ENCODE data around the gene EIF3D.

DNA sequence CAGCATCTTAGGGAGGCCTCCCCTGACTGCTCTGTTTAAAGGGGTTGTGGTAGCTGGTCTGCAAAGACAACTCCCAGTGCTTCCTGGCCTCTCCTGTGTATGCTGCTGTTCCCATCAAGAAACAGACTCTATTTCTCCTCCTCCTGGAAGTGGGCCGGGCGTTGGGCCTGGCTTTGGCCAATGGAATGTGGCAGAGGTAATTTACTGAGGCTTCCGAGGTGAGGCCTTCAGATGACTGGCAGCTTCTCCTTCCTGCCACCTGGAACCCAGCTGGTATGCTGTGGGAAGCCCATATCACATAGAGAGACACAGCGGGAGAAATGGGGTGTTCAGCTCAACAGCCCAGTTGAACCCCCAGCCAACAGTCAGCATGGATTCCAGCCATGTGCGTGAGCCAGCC is 25.1 kb upstream of the EIF3D start:
- TF ChIP-seq, protein P1, sequence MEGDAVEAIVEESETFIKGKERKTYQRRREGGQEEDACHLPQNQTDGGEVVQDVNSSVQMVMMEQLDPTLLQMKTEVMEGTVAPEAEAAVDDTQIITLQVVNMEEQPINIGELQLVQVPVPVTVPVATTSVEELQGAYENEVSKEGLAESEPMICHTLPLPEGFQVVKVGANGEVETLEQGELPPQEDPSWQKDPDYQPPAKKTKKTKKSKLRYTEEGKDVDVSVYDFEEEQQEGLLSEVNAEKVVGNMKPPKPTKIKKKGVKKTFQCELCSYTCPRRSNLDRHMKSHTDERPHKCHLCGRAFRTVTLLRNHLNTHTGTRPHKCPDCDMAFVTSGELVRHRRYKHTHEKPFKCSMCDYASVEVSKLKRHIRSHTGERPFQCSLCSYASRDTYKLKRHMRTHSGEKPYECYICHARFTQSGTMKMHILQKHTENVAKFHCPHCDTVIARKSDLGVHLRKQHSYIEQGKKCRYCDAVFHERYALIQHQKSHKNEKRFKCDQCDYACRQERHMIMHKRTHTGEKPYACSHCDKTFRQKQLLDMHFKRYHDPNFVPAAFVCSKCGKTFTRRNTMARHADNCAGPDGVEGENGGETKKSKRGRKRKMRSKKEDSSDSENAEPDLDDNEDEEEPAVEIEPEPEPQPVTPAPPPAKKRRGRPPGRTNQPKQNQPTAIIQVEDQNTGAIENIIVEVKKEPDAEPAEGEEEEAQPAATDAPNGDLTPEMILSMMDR (IDR thresholded peaks at IDR 0.05; ENCODE audit: low read length), result no peak
- TF ChIP-seq EZH2 (IDR thresholded peaks at IDR 0.05; ENCODE audit: borderline replicate concordance, low read length), result no peak

Data from OCI-LY1 (cell line).